ENCODE data around the gene BTBD7. TPM values are rescaled to one million over a fixed set of nuclear protein-coding genes. Genes with fewer than 3 reads are reported as not detected.
A peak's percentile ranks its signal among the peaks of the same experiment; 100 is the strongest.

BTBD7 gene
- polyA plus RNA-seq, 1 donor (not counting 4 experiments of a cell fraction or from before 2014, with no cell fraction given) = 25.1 TPM

DNA sequence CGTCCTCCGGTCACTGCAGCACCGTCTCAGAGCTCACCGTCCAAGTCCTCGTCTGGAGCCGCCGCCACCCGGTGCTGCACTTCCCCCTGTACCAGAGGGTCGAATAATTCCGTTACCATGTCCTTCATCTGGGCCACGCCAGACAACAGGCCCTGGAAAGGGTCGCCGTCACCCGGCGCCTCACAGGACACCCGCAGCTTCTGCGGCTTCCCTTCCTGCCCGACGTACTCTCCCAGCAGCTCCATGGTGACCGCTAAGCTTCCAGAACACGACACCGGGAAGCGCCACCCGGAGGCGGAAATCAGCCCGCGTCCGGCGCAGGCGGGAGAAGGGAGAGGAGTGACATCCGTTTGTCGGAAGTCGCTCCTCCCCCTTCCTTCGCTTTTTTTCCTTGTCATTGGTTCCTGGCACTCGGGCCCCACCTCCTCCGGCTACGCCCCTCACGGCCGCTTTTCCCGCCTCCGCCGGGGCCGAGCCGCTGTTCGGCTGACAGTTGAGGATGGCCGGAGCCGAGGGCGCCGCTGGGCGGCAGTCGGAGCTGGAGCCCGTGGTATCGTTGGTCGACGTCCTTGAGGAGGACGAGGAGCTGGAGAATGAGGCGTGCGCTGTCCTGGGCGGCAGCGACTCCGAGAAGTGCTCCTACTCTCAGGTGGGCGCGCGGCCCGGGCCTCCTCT lies 125.9 kb downstream of the BTBD7 start, which contains the start of the genes GON7 and UBR7:
TSS of gene GON7 (minus strand) at position 273 of the 675 bp plus-strand sequence. CDS start at position 245, 28 bp downstream.
TSS of gene UBR7 (plus strand) at position 464 of the 675 bp plus-strand sequence. CDS start at position 500, 36 bp downstream.
- peak within 1 kb of the TSS; percentile 77 for H3K9ac ChIP-seq (ENCODE audit: control insufficient read depth, extremely low read depth, insufficient read depth, low read length)
- H3K4me3 ChIP-seq (ENCODE audit: control insufficient read depth in 2 of 3, extremely low read depth in 1 of 3, insufficient read depth in 2 of 3, low read depth in 1 of 3, low read length in 3 of 3) = peak within 1 kb of the TSS; percentile 81 to 91 (median 87)
- FAIRE-seq = peak; percentile 67
- peak within 1 kb of the TSS; percentile 97 for H3K4me2 ChIP-seq (ENCODE audit: control insufficient read depth, extremely low read depth, insufficient read depth, low read depth, low read length)
- TF ChIP-seq EZH2 (IDR thresholded peaks at IDR 0.05; ENCODE audit: low read length) = no peak
- TF ChIP-seq, protein P1, sequence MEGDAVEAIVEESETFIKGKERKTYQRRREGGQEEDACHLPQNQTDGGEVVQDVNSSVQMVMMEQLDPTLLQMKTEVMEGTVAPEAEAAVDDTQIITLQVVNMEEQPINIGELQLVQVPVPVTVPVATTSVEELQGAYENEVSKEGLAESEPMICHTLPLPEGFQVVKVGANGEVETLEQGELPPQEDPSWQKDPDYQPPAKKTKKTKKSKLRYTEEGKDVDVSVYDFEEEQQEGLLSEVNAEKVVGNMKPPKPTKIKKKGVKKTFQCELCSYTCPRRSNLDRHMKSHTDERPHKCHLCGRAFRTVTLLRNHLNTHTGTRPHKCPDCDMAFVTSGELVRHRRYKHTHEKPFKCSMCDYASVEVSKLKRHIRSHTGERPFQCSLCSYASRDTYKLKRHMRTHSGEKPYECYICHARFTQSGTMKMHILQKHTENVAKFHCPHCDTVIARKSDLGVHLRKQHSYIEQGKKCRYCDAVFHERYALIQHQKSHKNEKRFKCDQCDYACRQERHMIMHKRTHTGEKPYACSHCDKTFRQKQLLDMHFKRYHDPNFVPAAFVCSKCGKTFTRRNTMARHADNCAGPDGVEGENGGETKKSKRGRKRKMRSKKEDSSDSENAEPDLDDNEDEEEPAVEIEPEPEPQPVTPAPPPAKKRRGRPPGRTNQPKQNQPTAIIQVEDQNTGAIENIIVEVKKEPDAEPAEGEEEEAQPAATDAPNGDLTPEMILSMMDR (optimal IDR thresholded peaks at IDR 0.05 in 1 of 3, IDR thresholded peaks at IDR 0.05 in 1 of 3, conservative IDR thresholded peaks at IDR 0.05 in 1 of 3; ENCODE audit: extremely low read depth in 1 of 3, insufficient read depth in 2 of 3, low read length in 3 of 3) = peak in 2 of 3 experiments; percentile 31 to 34
- DNase-seq (ENCODE audit: low read depth, low spot score) = peak; percentile 78
- H4K20me1 ChIP-seq (ENCODE audit: control insufficient read depth, extremely low read depth, insufficient read depth, low read length) = no peaks in the 10 kb centered on the region
- no peaks in the 10 kb centered on the region for H3K36me3 ChIP-seq (ENCODE audit: control insufficient read depth in 2 of 2, extremely low read depth in 1 of 2, insufficient read depth in 2 of 2, low read length in 2 of 2)
- H3K9me1 ChIP-seq (ENCODE audit: control insufficient read depth, extremely low read depth, insufficient read depth, low read length) = no peaks in the 10 kb centered on the region
- H3K27ac ChIP-seq (ENCODE audit: control insufficient read depth, insufficient read depth, low read length) = peak within 1 kb of the TSS; percentile 64
- peaks cover 29% of the 10 kb centered on the region for H3K79me2 ChIP-seq (ENCODE audit: control insufficient read depth, insufficient read depth, low read length)
- peaks cover 8% of the 10 kb centered on the region for H3K4me1 ChIP-seq (ENCODE audit: control insufficient read depth, extremely low read depth, insufficient read depth, low read length)
- H3K27me3 ChIP-seq (ENCODE audit: control insufficient read depth, extremely low read depth, insufficient read depth, low read length) = no peaks in the 10 kb centered on the region
- no peaks in the 10 kb centered on the region for H3K9me3 ChIP-seq (ENCODE audit: control insufficient read depth, low read depth, low read length)
- dilution Hi-C loops (cut with MboI; ENCODE audit: extremely low pct_ligation_motif_present, low sequenced_read_pairs) = no loop called here
- H2AFZ ChIP-seq (ENCODE audit: control insufficient read depth, low read length) = peak within 1 kb of the TSS; percentile 96

DNA sequence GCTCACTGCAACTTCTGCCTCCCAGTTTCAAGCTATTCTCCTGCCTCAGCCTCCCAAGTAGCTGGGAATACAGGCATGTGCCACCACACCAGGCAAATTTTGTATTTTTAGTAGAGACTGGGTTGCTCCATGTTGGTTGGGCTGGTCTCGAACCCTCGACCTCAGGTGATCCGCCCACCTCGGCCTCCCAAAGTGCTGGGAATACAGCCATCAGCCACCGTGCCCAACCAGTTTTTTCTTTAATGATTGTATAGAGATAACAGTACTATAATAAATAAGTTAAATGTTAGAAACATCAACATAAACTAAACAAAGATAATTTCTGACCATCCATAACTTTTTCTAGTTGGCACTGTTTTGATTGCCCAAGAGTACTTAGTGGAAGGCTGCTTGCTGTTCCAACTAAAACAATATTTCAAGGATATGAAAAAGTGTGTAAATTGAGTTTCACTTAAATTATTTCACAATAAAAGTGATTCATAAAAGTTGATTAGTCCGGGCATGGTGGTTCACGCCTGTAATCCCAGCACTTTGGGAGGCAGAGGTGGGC lies 131.6 kb downstream of the BTBD7 start:
- H3K36me3 ChIP-seq (ENCODE audit: control insufficient read depth in 2 of 2, extremely low read depth in 1 of 2, insufficient read depth in 2 of 2, low read length in 2 of 2) = no peaks in the 10 kb centered on the region
- peaks cover 15% of the 10 kb centered on the region for H3K79me2 ChIP-seq (ENCODE audit: control insufficient read depth, insufficient read depth, low read length)
- no peaks in the 10 kb centered on the region for H3K4me1 ChIP-seq (ENCODE audit: control insufficient read depth, extremely low read depth, insufficient read depth, low read length)
- no peaks in the 10 kb centered on the region for H3K9me1 ChIP-seq (ENCODE audit: control insufficient read depth, extremely low read depth, insufficient read depth, low read length)
- dilution Hi-C loops (cut with MboI; ENCODE audit: extremely low pct_ligation_motif_present, low sequenced_read_pairs) = no loop called here
- H3K27me3 ChIP-seq (ENCODE audit: control insufficient read depth, extremely low read depth, insufficient read depth, low read length) = no peaks in the 10 kb centered on the region
- no peak overlapping the region for H2AFZ ChIP-seq (ENCODE audit: control insufficient read depth, low read length)
- FAIRE-seq (no peak), DNase-seq (ENCODE audit: low read depth, low spot score) (no peak)
- H3K9ac ChIP-seq (ENCODE audit: control insufficient read depth, extremely low read depth, insufficient read depth, low read length) = no peak overlapping the region
- TF ChIP-seq EZH2 (IDR thresholded peaks at IDR 0.05; ENCODE audit: low read length) = no peak
- TF ChIP-seq, protein P1 (optimal IDR thresholded peaks at IDR 0.05 in 1 of 3, IDR thresholded peaks at IDR 0.05 in 1 of 3, conservative IDR thresholded peaks at IDR 0.05 in 1 of 3; ENCODE audit: extremely low read depth in 1 of 3, insufficient read depth in 2 of 3, low read length in 3 of 3) = no peak
- H3K4me2 ChIP-seq (ENCODE audit: control insufficient read depth, extremely low read depth, insufficient read depth, low read depth, low read length) = no peak overlapping the region
- H4K20me1 ChIP-seq (ENCODE audit: control insufficient read depth, extremely low read depth, insufficient read depth, low read length) = no peaks in the 10 kb centered on the region
- H3K9me3 ChIP-seq (ENCODE audit: control insufficient read depth, low read depth, low read length) = no peaks in the 10 kb centered on the region
- no peak overlapping the region for H3K4me3 ChIP-seq (ENCODE audit: control insufficient read depth in 2 of 3, extremely low read depth in 1 of 3, insufficient read depth in 2 of 3, low read depth in 1 of 3, low read length in 3 of 3)
- no peak overlapping the region for H3K27ac ChIP-seq (ENCODE audit: control insufficient read depth, insufficient read depth, low read length)
